ENCODE measurements around the gene TSLP. TPM values are rescaled to one million over a fixed set of nuclear protein-coding genes. Genes with fewer than 3 reads are reported as not detected.

Gene TSLP
- total and polyA plus RNA-seq, 9 of the 15 experiments (the other 6 are each of a cell fraction or from before 2014, with no cell fraction given), result 0.09 to 2.8 (median 1.2) TPM

DNA sequence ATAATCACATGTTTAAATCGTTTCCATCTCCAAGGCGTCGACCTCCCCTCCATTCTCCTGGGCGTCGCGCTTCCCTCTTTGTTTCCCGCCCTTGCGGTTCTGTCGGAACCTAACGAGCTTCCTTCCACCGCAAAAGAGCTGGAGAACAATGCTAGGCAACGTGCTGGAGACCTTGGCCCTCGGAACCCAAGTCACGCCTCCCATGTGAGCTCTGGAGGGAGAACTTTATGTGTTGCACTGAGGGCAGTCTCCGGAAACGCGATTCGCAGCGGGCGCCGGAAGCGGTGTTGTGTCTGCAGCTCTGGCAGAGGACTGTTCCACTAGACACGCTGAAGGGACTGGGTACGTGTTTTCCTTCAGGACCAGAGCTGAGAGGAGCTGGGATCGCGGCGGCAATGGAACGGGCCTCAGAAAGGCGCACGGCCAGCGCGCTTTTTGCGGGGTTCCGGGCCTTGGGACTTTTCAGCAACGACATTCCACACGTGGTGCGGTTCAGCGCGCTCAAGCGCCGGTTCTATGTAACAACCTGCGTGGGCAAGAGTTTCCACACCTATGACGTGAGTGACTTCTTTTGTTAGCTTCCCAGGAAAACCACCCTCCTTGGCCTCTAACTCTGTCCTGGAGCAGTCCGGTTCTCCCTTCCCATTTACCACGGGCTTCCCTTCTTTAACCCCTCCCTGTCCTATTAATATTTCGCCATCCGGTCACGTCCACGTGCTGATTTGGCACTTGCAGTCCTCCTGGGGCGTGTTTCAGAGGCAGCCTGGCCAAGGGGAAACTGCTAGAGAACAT is 20.7 kb downstream of the TSLP start, which contains the start of gene WDR36 (continued):
- TF ChIP-seq ZNF318 (IDR thresholded peaks at IDR 0.05; ENCODE audit: borderline replicate concordance in 1 of 2, low read depth in 1 of 2), result no peak
- TF ChIP-seq MXI1 (IDR thresholded peaks at IDR 0.05; ENCODE audit: low read depth, low read length), result peak; percentile 87
- TF ChIP-seq ELF1 (tag; IDR thresholded peaks at IDR 0.05), result peak; percentile 62; the same call in 1 of the 2 replicates
- no peak for TF ChIP-seq HMG20A (CRISPR knock-in tag; conservative IDR thresholded peaks at IDR 0.05)
- TF ChIP-seq L3MBTL2 (IDR thresholded peaks at IDR 0.05), result peak; percentile 100
- TF ChIP-seq CHD7 (IDR thresholded peaks at IDR 0.05; ENCODE audit: low read depth, low read length), result peak; percentile 84
- TF ChIP-seq NFXL1 (CRISPR knock-in tag; IDR thresholded peaks at IDR 0.05), result no peak
